Measurements from ENCODE around the gene HIVEP2.

DNA sequence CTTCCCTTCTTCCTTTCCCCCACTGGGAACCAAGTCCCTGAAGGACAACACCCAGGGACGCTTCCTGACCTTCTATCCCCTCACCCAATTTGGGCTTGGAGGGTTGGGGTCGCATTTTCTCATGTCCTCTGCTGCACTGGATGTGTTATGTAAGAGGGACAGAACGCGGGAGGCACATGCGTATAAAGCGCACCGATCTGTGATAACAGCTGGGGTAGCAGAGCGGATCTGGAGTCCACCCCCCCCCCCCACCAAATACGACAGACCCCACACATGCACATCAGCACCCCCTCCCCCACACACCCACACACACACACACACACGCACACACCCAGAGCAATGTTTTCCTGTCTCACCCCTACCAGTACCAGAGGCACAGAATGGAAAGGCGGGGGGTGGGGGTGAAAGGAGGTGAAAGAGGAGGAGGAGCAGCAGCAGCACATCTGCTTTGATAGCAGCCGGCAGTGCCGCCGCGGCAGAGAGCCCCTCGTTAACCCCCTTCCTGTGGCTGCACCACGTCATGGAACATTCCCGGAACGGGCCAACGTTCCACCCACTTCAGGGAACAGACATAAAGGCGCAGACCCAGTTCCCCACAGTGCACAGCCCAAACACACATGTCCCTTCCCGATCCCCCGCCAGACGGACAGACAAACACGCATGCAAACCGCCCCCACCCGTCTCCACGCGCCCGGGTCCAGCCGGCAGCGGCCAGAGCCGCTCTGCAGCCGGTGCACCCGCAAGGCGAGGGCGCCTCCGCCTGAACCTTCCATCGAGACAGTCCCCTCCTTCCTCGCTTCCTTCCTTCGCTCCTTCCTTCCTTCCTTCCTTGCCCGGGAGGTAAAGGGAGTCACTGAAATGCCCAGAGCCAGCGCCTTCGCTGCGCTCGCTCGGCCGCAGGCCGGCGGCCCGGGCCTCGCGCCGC, 590 bp downstream of the HIVEP2 start:
- TF ChIP-seq, protein P1, sequence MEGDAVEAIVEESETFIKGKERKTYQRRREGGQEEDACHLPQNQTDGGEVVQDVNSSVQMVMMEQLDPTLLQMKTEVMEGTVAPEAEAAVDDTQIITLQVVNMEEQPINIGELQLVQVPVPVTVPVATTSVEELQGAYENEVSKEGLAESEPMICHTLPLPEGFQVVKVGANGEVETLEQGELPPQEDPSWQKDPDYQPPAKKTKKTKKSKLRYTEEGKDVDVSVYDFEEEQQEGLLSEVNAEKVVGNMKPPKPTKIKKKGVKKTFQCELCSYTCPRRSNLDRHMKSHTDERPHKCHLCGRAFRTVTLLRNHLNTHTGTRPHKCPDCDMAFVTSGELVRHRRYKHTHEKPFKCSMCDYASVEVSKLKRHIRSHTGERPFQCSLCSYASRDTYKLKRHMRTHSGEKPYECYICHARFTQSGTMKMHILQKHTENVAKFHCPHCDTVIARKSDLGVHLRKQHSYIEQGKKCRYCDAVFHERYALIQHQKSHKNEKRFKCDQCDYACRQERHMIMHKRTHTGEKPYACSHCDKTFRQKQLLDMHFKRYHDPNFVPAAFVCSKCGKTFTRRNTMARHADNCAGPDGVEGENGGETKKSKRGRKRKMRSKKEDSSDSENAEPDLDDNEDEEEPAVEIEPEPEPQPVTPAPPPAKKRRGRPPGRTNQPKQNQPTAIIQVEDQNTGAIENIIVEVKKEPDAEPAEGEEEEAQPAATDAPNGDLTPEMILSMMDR (IDR thresholded peaks at IDR 0.05) = no peak
- peak; percentile 86 for TF ChIP-seq POLR2A (IDR thresholded peaks at IDR 0.05)
